ENCODE measurements around the gene GNS.
A peak's percentile ranks its signal among the peaks of the same experiment; 100 is the strongest.
"Not testable (repeated sequence)": the region's sequence is repeated elsewhere in the genome, so short reads cannot be mapped to it uniquely, and the experiment has no call there.

GNS gene

DNA sequence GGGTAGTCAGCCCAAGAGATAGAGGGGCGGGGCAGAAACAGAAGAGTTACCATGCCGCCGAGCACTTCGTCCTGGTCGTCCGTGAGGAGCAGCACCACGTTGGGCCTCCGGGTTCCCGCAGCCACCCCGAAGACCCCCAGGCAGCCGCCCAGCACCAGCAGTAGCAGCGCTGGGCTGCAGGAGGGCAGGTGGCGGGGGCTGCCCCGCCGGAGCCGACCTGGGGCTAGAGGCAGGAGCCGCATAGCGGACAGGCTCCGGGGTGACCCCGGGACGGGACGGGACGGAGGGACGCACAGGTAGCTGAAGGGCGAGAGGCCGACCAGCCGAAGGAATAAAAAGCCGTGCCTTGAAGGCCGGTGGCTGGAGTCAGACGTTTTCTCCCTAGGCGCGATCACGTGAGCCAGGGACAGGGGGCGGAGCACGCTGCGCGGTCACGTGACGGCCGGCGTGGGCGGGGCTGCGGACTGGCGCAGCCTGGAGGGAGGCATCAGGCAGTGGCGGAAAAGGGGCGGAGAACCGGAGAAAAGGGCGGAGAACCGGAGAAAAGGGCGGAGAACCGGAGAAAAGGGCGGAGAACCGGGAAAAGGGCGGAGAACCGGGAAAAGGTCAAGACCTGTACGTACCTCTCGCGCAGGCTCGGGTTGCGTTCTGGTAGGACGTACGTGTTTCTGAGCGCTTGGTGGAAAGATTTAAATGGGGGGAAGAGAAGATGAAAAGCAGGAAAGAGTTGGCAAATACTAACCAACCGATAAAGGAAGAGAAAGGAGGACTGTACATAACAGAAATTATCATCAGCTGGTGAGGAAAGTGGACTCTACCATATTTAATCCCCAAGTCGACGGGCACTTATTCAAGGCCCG, at the start of gene GNS:
GNS (minus strand) TSS at position 372 of the 860 bp plus-strand sequence; CDS start at position 242, 130 bp downstream.
- TF ChIP-seq, protein P1, sequence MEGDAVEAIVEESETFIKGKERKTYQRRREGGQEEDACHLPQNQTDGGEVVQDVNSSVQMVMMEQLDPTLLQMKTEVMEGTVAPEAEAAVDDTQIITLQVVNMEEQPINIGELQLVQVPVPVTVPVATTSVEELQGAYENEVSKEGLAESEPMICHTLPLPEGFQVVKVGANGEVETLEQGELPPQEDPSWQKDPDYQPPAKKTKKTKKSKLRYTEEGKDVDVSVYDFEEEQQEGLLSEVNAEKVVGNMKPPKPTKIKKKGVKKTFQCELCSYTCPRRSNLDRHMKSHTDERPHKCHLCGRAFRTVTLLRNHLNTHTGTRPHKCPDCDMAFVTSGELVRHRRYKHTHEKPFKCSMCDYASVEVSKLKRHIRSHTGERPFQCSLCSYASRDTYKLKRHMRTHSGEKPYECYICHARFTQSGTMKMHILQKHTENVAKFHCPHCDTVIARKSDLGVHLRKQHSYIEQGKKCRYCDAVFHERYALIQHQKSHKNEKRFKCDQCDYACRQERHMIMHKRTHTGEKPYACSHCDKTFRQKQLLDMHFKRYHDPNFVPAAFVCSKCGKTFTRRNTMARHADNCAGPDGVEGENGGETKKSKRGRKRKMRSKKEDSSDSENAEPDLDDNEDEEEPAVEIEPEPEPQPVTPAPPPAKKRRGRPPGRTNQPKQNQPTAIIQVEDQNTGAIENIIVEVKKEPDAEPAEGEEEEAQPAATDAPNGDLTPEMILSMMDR (conservative IDR thresholded peaks at IDR 0.05; ENCODE audit: low read depth, low read length): no peak
- H3K4me3 ChIP-seq (ENCODE audit: low read depth, low read length): peak within 1 kb of the TSS; percentile 98
- peak; percentile 96 for DNase-seq (ENCODE audit: low read depth)

DNA sequence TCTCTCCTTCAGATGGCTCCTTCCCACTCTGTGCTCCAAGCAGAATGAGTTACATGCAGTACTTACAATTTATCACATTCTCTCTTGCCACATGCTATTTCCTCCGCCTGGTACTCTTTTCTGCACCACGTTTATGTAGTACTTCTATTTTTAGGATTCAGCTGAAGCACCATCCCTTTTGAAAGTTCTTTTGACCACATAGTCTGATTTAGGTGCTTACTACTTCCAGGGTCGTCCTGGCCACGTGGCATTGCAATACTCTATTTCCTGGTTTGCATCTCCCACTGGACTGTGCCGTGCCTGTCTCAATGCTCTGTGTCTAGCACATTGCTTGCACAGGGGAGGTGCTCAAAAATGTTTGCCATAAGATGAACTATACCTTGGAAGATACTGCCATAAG, 48.9 kb upstream of the GNS start:
- no peak overlapping the region for H3K4me3 ChIP-seq (ENCODE audit: low read depth, low read length)
- TF ChIP-seq, protein P1 (conservative IDR thresholded peaks at IDR 0.05; ENCODE audit: low read depth, low read length): no peak
- no peak for DNase-seq (ENCODE audit: low read depth)

DNA sequence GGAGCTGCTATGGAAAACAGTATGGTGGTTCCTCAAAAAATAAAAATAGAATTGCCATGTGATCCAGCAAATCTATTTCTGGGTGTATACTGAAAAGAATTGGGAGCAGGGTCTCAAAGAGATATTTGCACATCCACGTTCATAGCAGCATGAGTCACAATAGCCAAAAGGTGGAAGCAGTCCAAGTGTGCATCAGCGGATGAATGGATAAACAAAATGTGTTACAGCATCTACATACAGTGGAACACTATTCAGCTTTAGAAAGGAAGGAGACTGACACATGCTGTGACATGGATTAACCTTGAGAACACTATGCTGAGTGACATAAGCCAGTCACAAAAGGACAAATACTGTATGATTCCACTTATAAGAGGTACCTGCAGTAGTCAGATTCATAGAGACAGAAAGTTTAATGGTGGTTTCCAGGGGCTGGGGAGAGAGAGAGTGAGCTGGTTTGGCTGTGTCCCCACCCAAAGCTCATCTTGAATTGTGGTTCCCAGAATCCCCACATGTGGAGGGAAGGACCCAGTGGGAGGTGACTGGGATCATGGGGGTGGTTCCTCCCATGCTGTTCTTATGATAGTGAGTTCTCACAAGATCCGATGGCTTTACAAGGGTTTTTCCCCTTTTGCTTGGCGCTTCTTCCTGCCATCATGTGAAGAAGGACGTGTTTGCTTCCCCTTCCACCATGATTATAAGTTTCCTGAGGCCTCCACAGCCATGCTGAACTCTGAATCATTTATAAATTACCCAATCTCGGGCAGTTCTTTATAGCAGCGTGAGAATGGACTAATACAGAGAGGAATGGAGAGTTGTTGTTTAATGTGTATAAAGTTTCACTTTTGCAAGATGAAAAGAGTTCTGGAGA, 47.6 kb upstream of the GNS start:
- peak; percentile 78 for DNase-seq (ENCODE audit: low read depth)
- TF ChIP-seq, protein P1 (conservative IDR thresholded peaks at IDR 0.05; ENCODE audit: low read depth, low read length): no peak
- H3K4me3 ChIP-seq (ENCODE audit: low read depth, low read length): no peak overlapping the region

DNA sequence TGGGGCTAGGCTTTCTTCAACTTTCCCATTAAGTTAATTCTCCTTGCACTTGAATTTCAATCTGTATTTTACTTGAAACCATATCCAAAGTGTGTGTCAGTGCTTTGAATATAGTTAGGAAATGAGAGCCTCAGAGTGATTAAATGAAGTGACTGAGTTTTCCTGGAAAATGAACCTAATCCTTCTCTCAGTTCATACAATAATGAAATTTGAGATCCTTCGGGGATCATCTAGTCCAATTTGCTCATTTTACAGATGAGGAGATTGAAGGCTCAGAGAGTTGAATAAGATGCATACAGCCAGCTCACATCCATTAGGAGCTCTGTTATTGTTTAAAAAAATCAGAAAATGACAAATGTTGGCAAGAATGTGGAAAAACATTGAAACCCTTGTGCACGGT, 47.0 kb upstream of the GNS start:
- TF ChIP-seq, protein P1 (conservative IDR thresholded peaks at IDR 0.05; ENCODE audit: low read depth, low read length): no peak
- H3K4me3 ChIP-seq (ENCODE audit: low read depth, low read length): no peak overlapping the region
- no peak for DNase-seq (ENCODE audit: low read depth)

DNA sequence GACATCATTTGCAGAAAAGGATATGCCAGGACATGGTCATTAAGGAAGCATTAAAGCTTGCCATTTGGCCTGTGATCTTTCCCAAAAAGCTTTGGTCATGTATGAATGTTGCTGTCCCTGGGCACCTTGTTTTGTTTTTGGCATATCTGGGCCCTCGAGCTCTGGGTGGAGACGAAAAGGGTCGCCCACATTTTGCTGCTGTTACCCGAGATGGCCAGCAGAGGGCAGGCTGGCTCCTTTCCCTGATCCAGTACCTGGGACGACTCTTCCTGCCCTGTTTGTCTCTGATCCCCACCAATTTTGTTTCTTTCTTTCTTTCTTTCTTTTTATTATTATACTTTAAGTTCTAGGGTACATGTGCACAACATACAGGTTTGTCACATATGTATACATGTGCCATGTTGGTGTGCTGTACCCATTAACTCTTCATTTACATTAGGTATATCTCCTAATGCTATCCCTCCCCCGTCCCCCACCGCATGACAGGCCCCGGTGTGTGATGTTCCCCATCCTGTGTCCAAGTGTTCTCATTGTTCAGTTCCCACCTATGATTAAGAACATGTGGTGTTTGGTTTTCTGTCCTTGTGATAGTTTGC, 43.1 kb upstream of the GNS start:
- TF ChIP-seq, protein P1 (conservative IDR thresholded peaks at IDR 0.05; ENCODE audit: low read depth, low read length): peak; percentile 96
- DNase-seq (ENCODE audit: low read depth): peak; percentile 53
- H3K4me3 ChIP-seq (ENCODE audit: low read depth, low read length): not testable (repeated sequence)

DNA sequence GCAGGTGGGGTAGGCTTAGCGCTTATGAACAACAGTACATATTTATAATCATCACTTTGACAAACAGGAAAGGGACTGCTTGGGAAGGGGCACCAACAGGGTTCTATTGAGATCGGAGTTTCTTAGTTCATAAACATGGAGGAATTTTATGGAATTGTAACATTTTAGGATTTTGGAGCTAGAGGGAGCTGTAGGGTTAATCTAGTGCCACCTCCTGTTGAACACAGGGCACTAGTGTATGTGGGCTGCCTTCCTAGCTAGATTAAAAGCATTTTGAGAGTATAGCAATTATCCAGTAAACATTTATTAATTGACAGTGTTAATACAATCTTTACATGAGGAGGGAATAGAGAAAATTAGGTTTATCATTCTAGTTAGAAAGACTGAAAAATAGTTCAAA, 42.2 kb upstream of the GNS start:
- TF ChIP-seq, protein P1 (conservative IDR thresholded peaks at IDR 0.05; ENCODE audit: low read depth, low read length): peak; percentile 24

More for the DNA sequence above, 42.2 kb upstream of the GNS start:
- DNase-seq (ENCODE audit: low read depth): no peak
- no peak overlapping the region for H3K4me3 ChIP-seq (ENCODE audit: low read depth, low read length)
